ENCODE results near the gene PRDM16.

PRDM16 gene

GRCh38 chr1:3452866-3453175 lies 383.8 kb downstream of the PRDM16 start:
- H3K4me3 ChIP-seq (ENCODE audit: low read depth, low read length): no peak overlapping the region
- no peak overlapping the region for H3K27ac ChIP-seq (ENCODE audit: extremely low read depth, low read depth, low read length)
- 0 out of 2 replicates have a peak, but pooled peaks have one; percentile 6 for TF ChIP-seq GLIS1 (tag by site-specific recombination; IDR thresholded peaks at IDR 0.05)
- TF ChIP-seq ZNF350 (tag by site-specific recombination; IDR thresholded peaks at IDR 0.05): no peak
- POLR2A ChIA-PET: interaction anchor here (0.6 to 1.5 kb wide), 6 partner anchors 13 to 166 kb away, joined by 3 to 6 read pairs (median 4); no protein-coding TSS in a partner anchor
- no peaks in the 10 kb centered on the region for H3K36me3 ChIP-seq (ENCODE audit: control insufficient read depth in 2 of 2, insufficient read depth in 1 of 2, low read length in 2 of 2)
- H3K4me1 ChIP-seq (ENCODE audit: control insufficient read depth, insufficient read depth, low read length): no peaks in the 10 kb centered on the region
- no peaks in the 10 kb centered on the region for H3K9me3 ChIP-seq (ENCODE audit: control insufficient read depth, insufficient read depth, low read depth, low read length)
- CTCF ChIA-PET: interaction anchor here (0.5 to 2.8 kb wide), 41 partner anchors 9 to 631 kb away, joined by 3 to 67 read pairs (median 5); partner anchors contain the start of gene TP73

GRCh38 chr1:3453203-3453761 lies 384.3 kb downstream of the PRDM16 start:
- CTCF ChIA-PET: interaction anchor here (0.6 to 2.8 kb wide), 41 partner anchors 9 to 429 kb away, joined by 3 to 67 read pairs (median 5); partner anchors contain the start of gene TP73
- H3K27ac ChIP-seq (ENCODE audit: extremely low read depth, low read depth, low read length): no peak overlapping the region
- no peaks in the 10 kb centered on the region for H3K9me3 ChIP-seq (ENCODE audit: control insufficient read depth, insufficient read depth, low read depth, low read length)
- no peak overlapping the region for H3K4me3 ChIP-seq (ENCODE audit: low read depth, low read length)
- H3K36me3 ChIP-seq (ENCODE audit: control insufficient read depth in 2 of 2, insufficient read depth in 1 of 2, low read length in 2 of 2): no peaks in the 10 kb centered on the region
- no peaks in the 10 kb centered on the region for H3K4me1 ChIP-seq (ENCODE audit: control insufficient read depth, insufficient read depth, low read length)
- POLR2A ChIA-PET: interaction anchor here (0.6 to 1.5 kb wide), 6 partner anchors 12 to 166 kb away, joined by 3 to 6 read pairs (median 4); no protein-coding TSS in a partner anchor
- TF ChIP-seq PRDM10 (tag by site-specific recombination; IDR thresholded peaks at IDR 0.05): peak; percentile 64; the same call in 1 of the 2 replicates
- TF ChIP-seq ZNF404 (tag by site-specific recombination; IDR thresholded peaks at IDR 0.05): no peak
- 0 out of 2 replicates have a peak, but pooled peaks have one; percentile 34 for TF ChIP-seq ZBTB8A (tag by site-specific recombination; IDR thresholded peaks at IDR 0.05)
- TF ChIP-seq ZNF654 (tag by site-specific recombination; IDR thresholded peaks at IDR 0.05; ENCODE audit: low read depth): peak; percentile 65
- TF ChIP-seq SP2 (tag by site-specific recombination; IDR thresholded peaks at IDR 0.05): peak; percentile 55
- TF ChIP-seq YY1 (tag by site-specific recombination; IDR thresholded peaks at IDR 0.05): no peak
- TF ChIP-seq ZNF785 (tag by site-specific recombination; IDR thresholded peaks at IDR 0.05): no peak
- no peak for TF ChIP-seq PRDM6 (tag by site-specific recombination; IDR thresholded peaks at IDR 0.05)
- TF ChIP-seq ZNF549 (tag by site-specific recombination; IDR thresholded peaks at IDR 0.05): no peak
- peak; percentile 35; the same call in 1 of the 2 replicates for TF ChIP-seq GLIS1 (tag by site-specific recombination; IDR thresholded peaks at IDR 0.05)
- 0 out of 2 replicates have a peak, but pooled peaks have one; percentile 18 for TF ChIP-seq BCL11A (tag by site-specific recombination; IDR thresholded peaks at IDR 0.05; ENCODE audit: low read depth)
- peak; percentile 55; the same call in 1 of the 2 replicates for TF ChIP-seq KLF17 (tag by site-specific recombination; IDR thresholded peaks at IDR 0.05)
- no peak for TF ChIP-seq ZNF2 (tag by site-specific recombination; IDR thresholded peaks at IDR 0.05)
- TF ChIP-seq ZNF791 (tag by site-specific recombination; IDR thresholded peaks at IDR 0.05): no peak
- 0 out of 2 replicates have a peak, but pooled peaks have one; percentile 35 for TF ChIP-seq ZNF561 (tag by site-specific recombination; IDR thresholded peaks at IDR 0.05; ENCODE audit: borderline replicate concordance)
- 0 out of 2 replicates have a peak, but pooled peaks have one; percentile 22 for TF ChIP-seq ZBTB48 (tag by site-specific recombination; IDR thresholded peaks at IDR 0.05)
- peak; percentile 51; the same call in 1 of the 2 replicates for TF ChIP-seq PATZ1 (tag by site-specific recombination; IDR thresholded peaks at IDR 0.05)
- no peak for TF ChIP-seq ZNF488 (tag by site-specific recombination; IDR thresholded peaks at IDR 0.05)
- TF ChIP-seq ZNF138 (tag by site-specific recombination; IDR thresholded peaks at IDR 0.05; ENCODE audit: borderline replicate concordance): no peak
- no peak for TF ChIP-seq ZNF10 (tag by site-specific recombination; IDR thresholded peaks at IDR 0.05)
